ENCODE measurements around the gene TM7SF3.

TM7SF3 gene

GRCh38 chr12:27014085-27014858 is at the start of gene TM7SF3:
Gene TM7SF3 (minus strand): TSS chr12:27014384. CDS start chr12:27014168, 216 bp downstream.
- peak within 1 kb of the TSS; percentile 89 for H3K4me3 ChIP-seq (ENCODE audit: low read length)
- TF ChIP-seq, protein P1, sequence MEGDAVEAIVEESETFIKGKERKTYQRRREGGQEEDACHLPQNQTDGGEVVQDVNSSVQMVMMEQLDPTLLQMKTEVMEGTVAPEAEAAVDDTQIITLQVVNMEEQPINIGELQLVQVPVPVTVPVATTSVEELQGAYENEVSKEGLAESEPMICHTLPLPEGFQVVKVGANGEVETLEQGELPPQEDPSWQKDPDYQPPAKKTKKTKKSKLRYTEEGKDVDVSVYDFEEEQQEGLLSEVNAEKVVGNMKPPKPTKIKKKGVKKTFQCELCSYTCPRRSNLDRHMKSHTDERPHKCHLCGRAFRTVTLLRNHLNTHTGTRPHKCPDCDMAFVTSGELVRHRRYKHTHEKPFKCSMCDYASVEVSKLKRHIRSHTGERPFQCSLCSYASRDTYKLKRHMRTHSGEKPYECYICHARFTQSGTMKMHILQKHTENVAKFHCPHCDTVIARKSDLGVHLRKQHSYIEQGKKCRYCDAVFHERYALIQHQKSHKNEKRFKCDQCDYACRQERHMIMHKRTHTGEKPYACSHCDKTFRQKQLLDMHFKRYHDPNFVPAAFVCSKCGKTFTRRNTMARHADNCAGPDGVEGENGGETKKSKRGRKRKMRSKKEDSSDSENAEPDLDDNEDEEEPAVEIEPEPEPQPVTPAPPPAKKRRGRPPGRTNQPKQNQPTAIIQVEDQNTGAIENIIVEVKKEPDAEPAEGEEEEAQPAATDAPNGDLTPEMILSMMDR (conservative IDR thresholded peaks at IDR 0.05; ENCODE audit: low read depth, low read length), result peak; percentile 83
- peak; percentile 54 for DNase-seq (ENCODE audit: low read depth)

GRCh38 chr12:27063250-27063851 is 49.2 kb upstream of the TM7SF3 start:
- H3K4me3 ChIP-seq (ENCODE audit: low read length), result no peak overlapping the region
- DNase-seq (ENCODE audit: low read depth), result no peak
- TF ChIP-seq, protein P1 (conservative IDR thresholded peaks at IDR 0.05; ENCODE audit: low read depth, low read length), result no peak

GRCh38 chr12:27061317-27061716 is 47.1 kb upstream of the TM7SF3 start:
- TF ChIP-seq, protein P1 (conservative IDR thresholded peaks at IDR 0.05; ENCODE audit: low read depth, low read length), result no peak
- no peak for DNase-seq (ENCODE audit: low read depth)
- H3K4me3 ChIP-seq (ENCODE audit: low read length), result no peak overlapping the region

DNA sequence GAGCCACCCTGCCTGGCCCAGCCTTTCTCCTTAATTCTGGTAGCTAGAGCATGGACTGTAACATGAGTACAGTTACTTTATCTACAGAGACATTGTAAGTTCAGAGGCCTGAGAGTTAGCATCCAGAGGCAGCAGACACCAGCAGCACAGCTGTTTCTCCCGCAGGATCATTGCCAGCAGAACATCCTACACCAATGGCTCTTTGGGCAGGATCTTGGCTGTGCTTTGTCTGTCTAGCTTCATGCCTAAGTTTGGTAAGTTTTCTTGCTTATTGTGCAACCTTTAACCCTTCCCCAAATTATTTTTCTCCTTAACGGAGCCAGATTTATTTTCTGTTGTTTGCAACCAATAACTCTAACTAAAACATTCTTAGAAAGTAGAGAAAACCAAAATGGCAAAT is 46.6 kb upstream of the TM7SF3 start:
- no peak overlapping the region for H3K4me3 ChIP-seq (ENCODE audit: low read length)
- no peak for DNase-seq (ENCODE audit: low read depth)
- TF ChIP-seq, protein P1 (conservative IDR thresholded peaks at IDR 0.05; ENCODE audit: low read depth, low read length), result no peak

- no peak overlapping the region for H3K4me3 ChIP-seq (ENCODE audit: low read length)
- TF ChIP-seq, protein P1 (conservative IDR thresholded peaks at IDR 0.05; ENCODE audit: low read depth, low read length), result no peak
- no peak for DNase-seq (ENCODE audit: low read depth)
These were observed 43.4 kb upstream of the TM7SF3 start for GRCh38 chr12:27057543-27057942.

GRCh38 chr12:27055966-27056365 is 41.8 kb upstream of the TM7SF3 start:
- no peak for DNase-seq (ENCODE audit: low read depth)
- H3K4me3 ChIP-seq (ENCODE audit: low read length), result no peak overlapping the region
- TF ChIP-seq, protein P1 (conservative IDR thresholded peaks at IDR 0.05; ENCODE audit: low read depth, low read length), result no peak

DNA sequence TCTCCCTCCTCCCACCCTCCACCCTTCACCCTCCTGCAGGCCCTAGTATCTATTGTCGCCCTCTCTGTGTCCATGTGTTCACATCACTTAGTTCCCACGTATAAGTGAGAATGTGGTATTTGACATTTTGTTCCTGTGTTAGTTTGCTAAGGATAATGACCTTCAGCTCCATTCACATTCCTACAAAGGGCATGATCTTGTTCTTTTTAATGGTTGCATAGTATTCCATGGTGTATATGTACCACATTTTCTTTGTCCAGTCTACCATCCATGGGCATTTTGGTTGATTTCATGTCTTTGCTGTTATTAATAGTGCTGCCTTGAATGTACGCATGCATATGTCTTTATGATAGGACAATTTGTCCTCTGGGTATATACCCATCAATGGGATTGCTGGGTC is 38.6 kb upstream of the TM7SF3 start:
- no peak overlapping the region for H3K4me3 ChIP-seq (ENCODE audit: low read length)
- DNase-seq (ENCODE audit: low read depth), result no peak
- TF ChIP-seq, protein P1 (conservative IDR thresholded peaks at IDR 0.05; ENCODE audit: low read depth, low read length), result no peak

Measured in retinal pigment epithelial cell (primary cell).